ENCODE data around the gene TMEM120B. TPM values are rescaled to one million over a fixed set of nuclear protein-coding genes. Genes with fewer than 3 reads are reported as not detected.

TMEM120B gene
- total and polyA plus RNA-seq, 2 experiments from 2014 or later: 5.5 to 9.5 TPM

DNA sequence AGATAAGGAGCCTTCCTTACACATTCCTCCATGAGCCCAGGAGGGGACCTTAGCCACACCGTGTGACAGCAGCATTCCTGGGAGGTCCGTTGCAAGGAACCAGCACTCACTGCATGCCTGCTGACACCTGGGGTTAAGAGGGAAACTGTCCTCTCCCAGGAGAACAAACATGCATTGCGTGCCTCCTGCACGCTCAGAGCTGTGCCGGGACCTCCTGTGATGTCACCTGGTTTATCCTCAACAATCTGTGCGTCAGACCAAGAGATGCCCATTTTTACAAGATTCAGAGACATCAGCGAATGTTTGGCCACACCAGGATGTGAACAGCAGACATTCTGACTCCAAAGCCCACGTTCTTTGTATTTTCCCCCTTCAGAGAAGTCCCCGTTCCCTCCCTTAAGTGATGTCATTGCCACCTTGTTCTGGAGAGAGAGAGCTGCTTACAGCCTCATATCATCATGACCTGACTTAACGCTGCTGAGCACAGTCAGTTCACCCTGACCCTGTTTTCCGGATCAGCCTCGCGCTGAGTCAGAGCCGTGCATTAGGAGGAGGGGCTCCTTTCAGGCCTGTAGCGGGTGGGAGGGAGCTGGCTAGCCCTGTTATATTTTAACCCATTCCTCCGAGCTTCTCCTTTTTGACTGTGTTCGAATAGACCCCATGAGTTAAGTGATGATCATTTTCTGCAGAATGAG is 36.2 kb downstream of the TMEM120B start:
- no peak overlapping the region for H2AFZ ChIP-seq
- no peaks in the 10 kb centered on the region for H3K9me2 ChIP-seq (replicated peaks; ENCODE audit: insufficient read depth)
- peak; percentile 88 for DNase-seq (ENCODE audit: low spot score)
- no peak overlapping the region for H3K4me3 ChIP-seq
- peaks cover 5% of the 10 kb centered on the region for H3K4me1 ChIP-seq (ENCODE audit: insufficient read depth)
- no peaks in the 10 kb centered on the region for H3K9me3 ChIP-seq (ENCODE audit: low read depth)
- no peaks in the 10 kb centered on the region for H4K20me1 ChIP-seq (ENCODE audit: insufficient read depth, poor library complexity, severe bottlenecking)
- TF ChIP-seq, protein P1, sequence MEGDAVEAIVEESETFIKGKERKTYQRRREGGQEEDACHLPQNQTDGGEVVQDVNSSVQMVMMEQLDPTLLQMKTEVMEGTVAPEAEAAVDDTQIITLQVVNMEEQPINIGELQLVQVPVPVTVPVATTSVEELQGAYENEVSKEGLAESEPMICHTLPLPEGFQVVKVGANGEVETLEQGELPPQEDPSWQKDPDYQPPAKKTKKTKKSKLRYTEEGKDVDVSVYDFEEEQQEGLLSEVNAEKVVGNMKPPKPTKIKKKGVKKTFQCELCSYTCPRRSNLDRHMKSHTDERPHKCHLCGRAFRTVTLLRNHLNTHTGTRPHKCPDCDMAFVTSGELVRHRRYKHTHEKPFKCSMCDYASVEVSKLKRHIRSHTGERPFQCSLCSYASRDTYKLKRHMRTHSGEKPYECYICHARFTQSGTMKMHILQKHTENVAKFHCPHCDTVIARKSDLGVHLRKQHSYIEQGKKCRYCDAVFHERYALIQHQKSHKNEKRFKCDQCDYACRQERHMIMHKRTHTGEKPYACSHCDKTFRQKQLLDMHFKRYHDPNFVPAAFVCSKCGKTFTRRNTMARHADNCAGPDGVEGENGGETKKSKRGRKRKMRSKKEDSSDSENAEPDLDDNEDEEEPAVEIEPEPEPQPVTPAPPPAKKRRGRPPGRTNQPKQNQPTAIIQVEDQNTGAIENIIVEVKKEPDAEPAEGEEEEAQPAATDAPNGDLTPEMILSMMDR (IDR thresholded peaks at IDR 0.05; ENCODE audit: poor library complexity): no peak
- no peak for TF ChIP-seq EZH2 (IDR thresholded peaks at IDR 0.05; ENCODE audit: borderline replicate concordance)
- no peak for TF ChIP-seq EZH2phosphoT487 (IDR thresholded peaks at IDR 0.05; ENCODE audit: low read depth, severe bottlenecking, unreplicated experiment)
- H3K27me3 ChIP-seq: no peaks in the 10 kb centered on the region
- peak overlapping the region; percentile 0 for H3K4me2 ChIP-seq
- WGBS (ENCODE audit: low lambda C conversion rate, missing lambda C conversion rate): 23% methylated on average over 17 of the region's 17 CpGs
- H3K27ac ChIP-seq: peak overlapping the region; percentile 76
- no peaks in the 10 kb centered on the region for H3K36me3 ChIP-seq (replicated peaks; ENCODE audit: insufficient read depth, low read depth)
- no peaks in the 10 kb centered on the region for H3K79me2 ChIP-seq

DNA sequence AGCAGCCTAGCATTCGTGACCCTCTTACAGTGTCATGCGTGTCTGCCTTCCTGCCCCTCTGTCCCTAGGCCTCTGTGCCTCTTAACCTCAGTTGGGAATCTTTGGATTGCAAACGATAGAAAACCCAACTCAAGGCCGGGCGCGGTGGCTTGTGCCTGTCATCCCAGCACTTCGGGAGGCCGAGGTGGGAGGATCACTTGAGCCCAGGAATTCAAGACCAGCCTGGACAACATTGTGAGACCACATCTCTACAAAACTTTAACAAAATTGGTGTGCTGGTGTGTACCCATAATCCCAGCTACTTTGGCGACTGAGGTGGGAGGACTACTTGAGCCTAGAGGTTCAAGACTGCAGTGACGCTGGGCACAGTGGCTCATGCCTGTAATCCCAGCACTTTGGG is 36.7 kb downstream of the TMEM120B start:
- DNase-seq (ENCODE audit: low spot score): no peak
- Histone ChIP-seq H3K36me3 (replicated peaks; ENCODE audit: insufficient read depth, low read depth) (no peaks in the 10 kb centered on the region), H2AFZ (no peak overlapping the region), H3K27me3 (no peaks in the 10 kb centered on the region), H3K27ac (peak overlapping the region; percentile 76), H3K4me3 (no peak overlapping the region), H3K79me2 (no peaks in the 10 kb centered on the region), H3K9me3 (ENCODE audit: low read depth) (no peaks in the 10 kb centered on the region), H3K4me1 (ENCODE audit: insufficient read depth) (peaks cover 5% of the 10 kb centered on the region), H3K9me2 (replicated peaks; ENCODE audit: insufficient read depth) (no peaks in the 10 kb centered on the region), H3K4me2 (no peak overlapping the region), H4K20me1 (ENCODE audit: insufficient read depth, poor library complexity, severe bottlenecking) (no peaks in the 10 kb centered on the region)
- 81% methylated on average over 10 of the region's 10 CpGs for WGBS (ENCODE audit: low lambda C conversion rate, missing lambda C conversion rate)
- TF ChIP-seq EZH2 (IDR thresholded peaks at IDR 0.05; ENCODE audit: borderline replicate concordance): no peak
- TF ChIP-seq, protein P1 (IDR thresholded peaks at IDR 0.05; ENCODE audit: poor library complexity): no peak
- TF ChIP-seq EZH2phosphoT487 (IDR thresholded peaks at IDR 0.05; ENCODE audit: low read depth, severe bottlenecking, unreplicated experiment): no peak

DNA sequence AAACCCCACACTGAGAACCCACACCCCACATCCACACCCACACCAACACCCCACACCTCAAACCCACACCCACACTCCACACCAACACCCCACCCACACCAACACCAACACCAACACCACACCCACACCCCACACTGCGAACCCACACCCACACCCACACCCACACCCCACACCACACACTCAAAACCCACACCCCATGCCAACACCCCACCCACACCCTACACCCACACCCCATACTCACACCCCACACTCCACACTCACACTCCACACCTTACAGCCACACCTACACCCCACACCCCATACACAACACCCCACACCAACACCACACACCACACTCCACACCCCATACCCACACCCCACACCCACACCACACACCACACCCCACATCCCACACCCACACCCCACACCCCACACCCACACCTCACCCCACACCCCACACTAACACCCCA is 38.0 kb downstream of the TMEM120B start:
- H3K36me3 ChIP-seq (replicated peaks; ENCODE audit: insufficient read depth, low read depth): no peaks in the 10 kb centered on the region
- H3K4me2 ChIP-seq: no peak overlapping the region
- WGBS (ENCODE audit: low lambda C conversion rate, missing lambda C conversion rate): no CpG with 5 or more reads among the region's 1 CpG

More for the DNA sequence above, 38.0 kb downstream of the TMEM120B start:
- H3K27me3 ChIP-seq: no peaks in the 10 kb centered on the region
- H3K79me2 ChIP-seq: no peaks in the 10 kb centered on the region
- TF ChIP-seq EZH2phosphoT487 (IDR thresholded peaks at IDR 0.05; ENCODE audit: low read depth, severe bottlenecking, unreplicated experiment) (no peak), EZH2 (IDR thresholded peaks at IDR 0.05; ENCODE audit: borderline replicate concordance) (no peak)
- TF ChIP-seq, protein P1 (IDR thresholded peaks at IDR 0.05; ENCODE audit: poor library complexity): no peak
- no peak overlapping the region for H3K27ac ChIP-seq
- H4K20me1 ChIP-seq (ENCODE audit: insufficient read depth, poor library complexity, severe bottlenecking): no peaks in the 10 kb centered on the region
- H3K4me3 ChIP-seq: no peak overlapping the region
- no peak overlapping the region for H2AFZ ChIP-seq
- H3K9me3 ChIP-seq (ENCODE audit: low read depth): no peaks in the 10 kb centered on the region
- peaks cover 5% of the 10 kb centered on the region for H3K4me1 ChIP-seq (ENCODE audit: insufficient read depth)
- no peaks in the 10 kb centered on the region for H3K9me2 ChIP-seq (replicated peaks; ENCODE audit: insufficient read depth)
- no peak for DNase-seq (ENCODE audit: low spot score)
